HCT116 (cell line): ENCODE measurements around the gene ZBTB20. TPM values are rescaled to one million over a fixed set of nuclear protein-coding genes. Genes with fewer than 3 reads are reported as not detected.

Experiments
- ATAC-seq: fragments of 200-7000 bp; cut with Tn5 transposase; 2 replicates; pipeline ENCODE4 v1.9.1; 2020; ENCODE audit warnings: mild to moderate bottlenecking, moderate library complexity
- BruUV-seq: library from RNA; stranded (reverse); fragments of 400-500 nt; replicated peaks from 2 replicates; lab custom pipeline; 2021; lab: Mats Ljungman, UMichigan
- CTCF ChIA-PET: fragments of 300-600 bp; sonication (Branson Sonifier 250); formaldehyde crosslinking; loops from one replicate; lab custom pipeline; 2021; ENCODE audit warnings: antibody characterized with exemption; lab: Charles Lee
- POLR2A ChIA-PET: fragments of 300-600, 350-600 bp; sonication (Branson Sonifier 250); formaldehyde crosslinking; loops from one replicate; lab custom pipeline; 2021; ENCODE audit warnings: antibody characterized with exemption; lab: Charles Lee
- RAD21 ChIA-PET, 2 experiments: fragments of 300-600 bp; sonication (Branson Sonifier 250); formaldehyde crosslinking; loops; one replicate each; lab custom pipeline; 2023; ENCODE audit warnings: low total read pairs in 2 of 2; ENCODE audit not compliant: uncharacterized antibody in 2 of 2, unreplicated experiment in 2 of 2, low non-redundant PET in 1 of 2; lab: Charles Lee
- DNase-seq: peaks from one replicate; pipeline ENCODE4 v3.0.0-alpha.2; 2010; ENCODE audit warnings: low read depth, low spot score
- H2AFZ ChIP-seq: fragments of 200-600 bp; shearing (Covaris generic), sonication (generic); 2 replicates; pipeline ENCODE4 v1.6.1; 2017; ENCODE audit warnings: low read depth, mixed run types, mixed read lengths, antibody characterized with exemption, low read length; ENCODE audit not compliant: poor library complexity, severe bottlenecking
- H3K27ac ChIP-seq: 2 replicates; pipeline ENCODE4 v1.5.1; 2012; ENCODE audit warnings: low read depth, low read length
- H3K27me3 ChIP-seq: fragments of 200-600 bp; sonication (generic); 2 replicates; pipeline ENCODE4 v1.6.1; 2016; ENCODE audit warnings: mixed run types, low read length, mixed read lengths; ENCODE audit not compliant: insufficient read depth
- H3K36me3 ChIP-seq, 2 experiments: fragments of 200-500 bp in 1 of 2; fragments of 200-600 bp in 1 of 2; sonication (Bioruptor generic) in 1 of 2; sonication (generic) in 1 of 2; 2 replicates each; pipeline versions ENCODE4 v1.5.1 to v1.6.1; 2014 to 2016; ENCODE audit warnings: low read length in 2 of 2, inconsistent platforms in 1 of 2, mixed read lengths in 1 of 2, mixed run types in 1 of 2; ENCODE audit not compliant: insufficient read depth in 2 of 2, control insufficient read depth in 1 of 2
- H3K4me1 ChIP-seq, 2 experiments: fragments of 200-600 bp in 1 of 2; sonication (generic) in 1 of 2; 2 replicates each; pipeline versions ENCODE4 v1.5.1 to v1.6.1; 2012 to 2017; ENCODE audit warnings: low read length in 2 of 2, inconsistent platforms in 1 of 2, mild to moderate bottlenecking in 1 of 2, mixed read lengths in 1 of 2, mixed run types in 1 of 2, moderate library complexity in 1 of 2; ENCODE audit not compliant: insufficient read depth in 2 of 2, control insufficient read depth in 1 of 2
- H3K4me2 ChIP-seq: fragments of 200-600 bp; sonication (generic); 2 replicates; pipeline ENCODE4 v1.6.1; 2017; ENCODE audit warnings: mixed run types, low read length, mixed read lengths
- H3K4me3 ChIP-seq, 2 experiments: fragments of 200-600 bp in 1 of 2; sonication (generic) in 1 of 2; replicated peaks in 1 of 2; 2 replicates each; pipeline ENCODE4 v1.5.1; 2011 to 2016; ENCODE audit warnings: low read length in 2 of 2, control low read depth in 1 of 2, low read depth in 1 of 2, mild to moderate bottlenecking in 1 of 2, mixed read lengths in 1 of 2, mixed run types in 1 of 2
- H3K79me2 ChIP-seq: fragments of 200-600 bp; sonication (generic); 2 replicates; pipeline ENCODE4 v1.6.1; 2017; ENCODE audit warnings: mild to moderate bottlenecking, mixed run types, low read length, moderate library complexity, mixed read lengths; ENCODE audit not compliant: insufficient read depth
- H3K9ac ChIP-seq: fragments of 200-600 bp; sonication (generic); 2 replicates; pipeline ENCODE4 v1.6.1; 2016; ENCODE audit warnings: low read length, mixed read lengths
- H3K9me2 ChIP-seq: fragments of 200-600 bp; sonication (generic), shearing (Covaris generic); 2 replicates; pipeline ENCODE4 v1.6.1; 2017; ENCODE audit warnings: mixed run types, mild to moderate bottlenecking, moderate library complexity; ENCODE audit not compliant: insufficient read depth
- H3K9me3 ChIP-seq, 2 experiments: fragments of 200-500 bp in 1 of 2; fragments of 200-600 bp in 1 of 2; sonication (Bioruptor generic) in 1 of 2; sonication (generic) in 1 of 2; 2 replicates each; pipeline ENCODE4 v1.6.1; 2014 to 2017; ENCODE audit warnings: low read length in 2 of 2, mixed read lengths in 2 of 2, inconsistent platforms in 1 of 2, low read depth in 1 of 2, mild to moderate bottlenecking in 1 of 2, mixed run types in 1 of 2, moderate library complexity in 1 of 2; ENCODE audit not compliant: control insufficient read depth in 1 of 2, insufficient read depth in 1 of 2
- H4K20me1 ChIP-seq: fragments of 200-600 bp; sonication (generic), shearing (Covaris generic); 2 replicates; pipeline ENCODE4 v1.6.1; 2017; ENCODE audit warnings: mixed run types, mild to moderate bottlenecking, moderate library complexity; ENCODE audit not compliant: insufficient read depth
- ATF3 ChIP-seq: IDR thresholded peaks from 2 replicates; pipeline ENCODE4 v1.6.1; 2012
- CBX3 ChIP-seq: IDR thresholded peaks from 2 replicates; pipeline ENCODE4 v1.6.1; 2012; ENCODE audit warnings: low read depth
- CTCF ChIP-seq, 3 experiments: fragments of 200-600 bp in 1 of 3; sonication (generic) in 1 of 3; IDR thresholded peaks in 2 of 3; conservative IDR thresholded peaks in 1 of 3; 2 replicates each; pipeline ENCODE4 v1.5.1; 2012 to 2017; ENCODE audit warnings: low read depth in 2 of 3, low read length in 2 of 3, antibody characterized with exemption in 1 of 3, borderline replicate concordance in 1 of 3, control low read depth in 1 of 3, mild to moderate bottlenecking in 1 of 3, mixed read lengths in 1 of 3, mixed run types in 1 of 3, moderate library complexity in 1 of 3; ENCODE audit not compliant: insufficient read depth in 1 of 3
- EGR1 ChIP-seq: IDR thresholded peaks from 2 replicates; pipeline ENCODE4 v1.6.1; 2012; ENCODE audit warnings: low read depth
- EZH2phosphoT487 ChIP-seq: fragments of 200-600 bp; IDR thresholded peaks from 2 replicates; pipeline ENCODE4 v1.6.1; 2018; ENCODE audit warnings: antibody characterized with exemption, borderline replicate concordance
- JUND ChIP-seq: IDR thresholded peaks from 2 replicates; pipeline ENCODE4 v1.6.1; 2012
- POLR2A ChIP-seq: IDR thresholded peaks from 2 replicates; pipeline ENCODE4 v1.7.0; 2011; ENCODE audit warnings: borderline replicate concordance; ENCODE audit not compliant: insufficient read depth, insufficient read length; ENCODE audit errors: extremely low read depth
- RAD21 ChIP-seq: IDR thresholded peaks from 2 replicates; pipeline ENCODE4 v1.6.1; 2012; ENCODE audit warnings: low read depth, mild to moderate bottlenecking
- REST ChIP-seq: IDR thresholded peaks from 2 replicates; pipeline ENCODE4 v1.6.1; 2012; ENCODE audit warnings: low read depth
- SP1 ChIP-seq: IDR thresholded peaks from 2 replicates; pipeline ENCODE4 v1.6.1; 2012; ENCODE audit warnings: low read depth
- TCF7L2 ChIP-seq: IDR thresholded peaks from 2 replicates; pipeline ENCODE4 v1.7.0; 2011; ENCODE audit warnings: borderline replicate concordance, inconsistent platforms; ENCODE audit not compliant: insufficient read depth, insufficient read length; ENCODE audit errors: extremely low read depth
- ZBTB33 ChIP-seq: IDR thresholded peaks from 2 replicates; pipeline ENCODE4 v1.6.1; 2011; ENCODE audit warnings: mild to moderate bottlenecking, low read length, moderate library complexity; ENCODE audit not compliant: insufficient replicate concordance; ENCODE audit errors: extremely low read depth
- ZNF274 ChIP-seq: fragments of 200-500 bp; sonication (Bioruptor generic); IDR thresholded peaks from 2 replicates; pipeline ENCODE4 v1.6.1; 2014; ENCODE audit warnings: mild to moderate bottlenecking, low read depth, low read length, inconsistent platforms
- intact Hi-C: fragments of 100-400 bp; cut with micrococcal nuclease; formaldehyde crosslinking; loops from 2 replicates; pipeline ENCODE4 v1.10.0; 2022
- total RNA-seq: library from RNA; stranded (reverse); gene quantifications from one replicate; pipeline ENCODE4 v1.2.1, GENCODE V29; 2021; ENCODE audit not compliant: unreplicated experiment

The ZBTB20 gene
- total RNA-seq, 1 experiment from 2014 or later: 42.1 TPM

- TF ChIP-seq REST (no peak), POLR2A (no peak), ATF3 (no peak; the same call in 1 of the 2 replicates), EGR1 (no peak), CBX3 (0 out of 2 replicates have a peak, but pooled peaks have one; percentile 67)
These were observed 390.4 kb downstream of the ZBTB20 start (continued) for GRCh38 chr3:114756506-114757279.

- peaks cover 50 to 70% of the 10 kb centered on the region in 2 experiments for H3K4me1 ChIP-seq
- ATAC-seq (peak; percentile 13), DNase-seq (no peak)
- BruUV-seq: no TSS peak
- no peaks in the 10 kb centered on the region for H3K27me3 ChIP-seq
- peak overlapping the region; percentile 76 for H3K4me2 ChIP-seq
- no peaks in the 10 kb centered on the region for H3K9me3 ChIP-seq
- H3K9ac ChIP-seq: peak overlapping the region; percentile 64
- intact Hi-C loops: no loop called here
- H3K27ac ChIP-seq: peak overlapping the region; percentile 97
- H3K36me3 ChIP-seq: peaks cover 0 to 15% of the 10 kb centered on the region in 2 experiments; a peak in 2 of 4 replicates
- no peaks in the 10 kb centered on the region for H4K20me1 ChIP-seq
- TF ChIP-seq EZH2phosphoT487 (no peak), CTCF (IDR thresholded peaks at IDR 0.05 in 2 of 3, conservative IDR thresholded peaks at IDR 0.05 in 1 of 3; ENCODE audit: borderline replicate concordance in 1 of 3, insufficient read depth in 1 of 3, low read depth in 2 of 3, low read length in 2 of 3) (no peak), POLR2A (no peak), JUND (no peak), SP1 (no peak), EGR1 (no peak), ZNF274 (no peak), TCF7L2 (no peak), RAD21 (no peak), ZBTB33 (no peak)
- CTCF ChIA-PET: no interaction called here
- H3K9me2 ChIP-seq: no peaks in the 10 kb centered on the region
- peak overlapping the region; percentile 34 to 57 for H3K4me3 ChIP-seq
- peaks cover 40% of the 10 kb centered on the region for H3K79me2 ChIP-seq
- POLR2A ChIA-PET: interaction anchor here (1.2 kb wide), 1 partner anchor 10 kb away, joined by 3 read pairs; no protein-coding TSS in a partner anchor
- no peak overlapping the region for H2AFZ ChIP-seq
- RAD21 ChIA-PET: no interaction called here
These were observed 400.6 kb downstream of the ZBTB20 start for GRCh38 chr3:114746502-114746901.
